Neural progenitor cell (in vitro differentiated cells): ENCODE data around the gene LRRN1. TPM values are rescaled to one million over a fixed set of nuclear protein-coding genes. Genes with fewer than 3 reads are reported as not detected.

ENCODE experiments used
- DNase-seq: peaks from one replicate; pipeline ENCODE4 v3.0.0-alpha.2; 2016; ENCODE audit warnings: low spot score
- H2AFZ ChIP-seq: fragments of 200-600 bp; sonication (generic); replicated peaks from 2 replicates; pipeline ENCODE4 v1.6.1; 2016; ENCODE audit warnings: antibody characterized with exemption
- H3F3A ChIP-seq: fragments of 200-600 bp; sonication (generic); 2 replicates; pipeline ENCODE4 v1.6.1; 2016; ENCODE audit warnings: antibody characterized with exemption, low read depth
- H3K27ac ChIP-seq: fragments of 200-600 bp; sonication (generic); 2 replicates; pipeline ENCODE4 v1.5.1; 2016; ENCODE audit warnings: mild to moderate bottlenecking
- H3K27me3 ChIP-seq: fragments of 200-600 bp; sonication (generic); 2 replicates; pipeline ENCODE4 v1.6.1; 2016; ENCODE audit warnings: mild to moderate bottlenecking, moderate library complexity
- H3K36me3 ChIP-seq: fragments of 200-600 bp; sonication (generic); 2 replicates; pipeline ENCODE4 v1.5.1; 2016
- H3K4me1 ChIP-seq: fragments of 200-600 bp; sonication (generic); 2 replicates; pipeline ENCODE4 v1.6.1; 2016; ENCODE audit warnings: mixed run types
- H3K4me2 ChIP-seq: fragments of 200-600 bp; sonication (generic); 2 replicates; pipeline ENCODE4 v1.6.1; 2016
- H3K4me3 ChIP-seq: fragments of 200-600 bp; sonication (generic); 2 replicates; pipeline ENCODE4 v1.5.1; 2016
- H3K79me2 ChIP-seq: fragments of 200-600 bp; sonication (generic); 2 replicates; pipeline ENCODE4 v1.6.1; 2016; ENCODE audit warnings: low read depth
- H3K9ac ChIP-seq: fragments of 200-600 bp; sonication (generic); 2 replicates; pipeline ENCODE4 v1.6.1; 2016
- H3K9me3 ChIP-seq: fragments of 200-600 bp; sonication (generic); 2 replicates; pipeline ENCODE4 v1.5.1; 2016; ENCODE audit warnings: low read depth
- H4K20me1 ChIP-seq: fragments of 200-600 bp; sonication (generic); 2 replicates; pipeline ENCODE4 v1.6.1; 2016; ENCODE audit warnings: low read depth
- H3K27ac Mint-ChIP-seq: 3 replicates; pipeline ENCODE4 v1.8.0; 2021; ENCODE audit warnings: mixed read lengths
- H3K27me3 Mint-ChIP-seq: 2 replicates; pipeline ENCODE4 v1.8.0; 2022; ENCODE audit warnings: low read depth, mild to moderate bottlenecking, inconsistent platforms, moderate library complexity, mixed read lengths; ENCODE audit not compliant: insufficient read depth
- H3K36me3 Mint-ChIP-seq: 3 replicates; pipeline ENCODE4 v1.8.0; 2021; ENCODE audit warnings: mixed read lengths
- H3K4me1 Mint-ChIP-seq: 3 replicates; pipeline ENCODE4 v1.8.0; 2021; ENCODE audit warnings: mixed read lengths
- H3K4me3 Mint-ChIP-seq: 3 replicates; pipeline ENCODE4 v1.8.0; 2021; ENCODE audit warnings: mild to moderate bottlenecking, moderate library complexity, mixed read lengths
- H3K9me3 Mint-ChIP-seq: 3 replicates; pipeline ENCODE4 v1.8.0; 2020; ENCODE audit warnings: mixed read lengths
- CTCF ChIP-seq: fragments of 200-600 bp; sonication (generic); IDR thresholded peaks from 2 replicates; pipeline ENCODE4 v1.5.1; 2017; ENCODE audit warnings: antibody characterized with exemption, mild to moderate bottlenecking
- EZH2 ChIP-seq: fragments of 200-600 bp; sonication (generic); IDR thresholded peaks from 2 replicates; pipeline ENCODE4 v1.6.1; 2017; ENCODE audit warnings: antibody characterized with exemption, mild to moderate bottlenecking, moderate library complexity
- EZH2phosphoT487 ChIP-seq: fragments of 200-600 bp; sonication (generic); IDR thresholded peaks from 2 replicates; pipeline ENCODE4 v1.6.1; 2017; ENCODE audit warnings: antibody characterized with exemption
- total RNA-seq: library from RNA; depleted of rRNA; stranded (reverse); fragments of >200 nt; gene quantifications from 2 replicates; pipeline ENCODE4 v1.2.3, GENCODE V29; 2015; ENCODE audit warnings: low replicate concordance

LRRN1 gene
- total RNA-seq, 1 donor from 2014 or later = 57.9 TPM

GRCh38 chr3:3816034-3816433 lies 16.8 kb downstream of the LRRN1 start:
- Histone ChIP-seq H3K4me1 (no peaks in the 10 kb centered on the region), H3K36me3 (peaks cover 3% of the 10 kb centered on the region), H4K20me1 (peaks cover 71% of the 10 kb centered on the region), H3K9ac (no peak overlapping the region), H3K27me3 (no peaks in the 10 kb centered on the region), H3F3A (no peaks in the 10 kb centered on the region), H3K27ac (no peak overlapping the region), H3K4me3 (no peak overlapping the region), H3K9me3 (no peaks in the 10 kb centered on the region), H3K79me2 (peaks cover 98% of the 10 kb centered on the region), H2AFZ (no peak overlapping the region), H3K4me2 (no peak overlapping the region)
- Mint-ChIP-seq H3K27ac (no peak overlapping the region), H3K4me3 (no peak overlapping the region), H3K9me3 (peaks cover 17% of the 10 kb centered on the region), H3K27me3 (no peaks in the 10 kb centered on the region), H3K4me1 (no peaks in the 10 kb centered on the region), H3K36me3 (peaks cover 68% of the 10 kb centered on the region)
- TF ChIP-seq CTCF (no peak), EZH2phosphoT487 (no peak), EZH2 (no peak)
- no peak for DNase-seq

- Histone ChIP-seq H3K27ac (no peak overlapping the region), H3F3A (no peaks in the 10 kb centered on the region), H3K4me2 (no peak overlapping the region), H4K20me1 (peaks cover 67% of the 10 kb centered on the region), H3K9me3 (no peaks in the 10 kb centered on the region), H2AFZ (no peak overlapping the region), H3K4me1 (no peaks in the 10 kb centered on the region), H3K4me3 (no peak overlapping the region), H3K27me3 (no peaks in the 10 kb centered on the region), H3K79me2 (peaks cover 98% of the 10 kb centered on the region), H3K9ac (no peak overlapping the region), H3K36me3 (peaks cover 3% of the 10 kb centered on the region)
- DNase-seq = no peak
- H3K36me3 Mint-ChIP-seq = peaks cover 64% of the 10 kb centered on the region
- no peak for TF ChIP-seq EZH2
- TF ChIP-seq CTCF = no peak
- no peak for TF ChIP-seq EZH2phosphoT487
- no peaks in the 10 kb centered on the region for H3K4me1 Mint-ChIP-seq
- H3K9me3 Mint-ChIP-seq = peaks cover 13% of the 10 kb centered on the region
- H3K4me3 Mint-ChIP-seq = no peak overlapping the region
- no peaks in the 10 kb centered on the region for H3K27me3 Mint-ChIP-seq
- no peak overlapping the region for H3K27ac Mint-ChIP-seq
Observed at GRCh38 chr3:3817865-3818264, 18.6 kb downstream of the LRRN1 start.

- H3K4me3 ChIP-seq = no peak overlapping the region
- peaks cover 82% of the 10 kb centered on the region for H3K79me2 ChIP-seq
- H3K27me3 ChIP-seq = no peaks in the 10 kb centered on the region
- no peak for DNase-seq
- Mint-ChIP-seq H3K27me3 (no peaks in the 10 kb centered on the region), H3K9me3 (no peaks in the 10 kb centered on the region), H3K4me1 (no peaks in the 10 kb centered on the region), H3K4me3 (no peak overlapping the region), H3K27ac (no peak overlapping the region), H3K36me3 (peaks cover 56% of the 10 kb centered on the region)
- no peak overlapping the region for H3K4me2 ChIP-seq
- TF ChIP-seq CTCF = no peak
- TF ChIP-seq EZH2 = no peak
- TF ChIP-seq EZH2phosphoT487 = no peak
- no peaks in the 10 kb centered on the region for H3F3A ChIP-seq
- H3K27ac ChIP-seq = no peak overlapping the region
- H2AFZ ChIP-seq = no peak overlapping the region
- peaks cover 36% of the 10 kb centered on the region for H4K20me1 ChIP-seq
- no peaks in the 10 kb centered on the region for H3K4me1 ChIP-seq
- no peaks in the 10 kb centered on the region for H3K36me3 ChIP-seq
- no peaks in the 10 kb centered on the region for H3K9me3 ChIP-seq
- no peak overlapping the region for H3K9ac ChIP-seq
Observed at GRCh38 chr3:3821777-3822176, 22.5 kb downstream of the LRRN1 start.
